ENCODE data around the gene SLC17A7.

Gene SLC17A7

GRCh38 chr19:49441210-49441959 is at the start of gene SLC17A7:
Gene SLC17A7, minus strand, starts transcription at chr19:49441527. Its CDS starts 148 bp downstream, at chr19:49441379.
- in situ Hi-C loops (cut with MboI; ENCODE audit: low pct_unique_long_range_greater_than_20kb, low sequenced_read_pairs, unreplicated experiment), result no loop called here
- peak; percentile 89 for DNase-seq (ENCODE audit: low spot score)
- TF ChIP-seq, protein P1, sequence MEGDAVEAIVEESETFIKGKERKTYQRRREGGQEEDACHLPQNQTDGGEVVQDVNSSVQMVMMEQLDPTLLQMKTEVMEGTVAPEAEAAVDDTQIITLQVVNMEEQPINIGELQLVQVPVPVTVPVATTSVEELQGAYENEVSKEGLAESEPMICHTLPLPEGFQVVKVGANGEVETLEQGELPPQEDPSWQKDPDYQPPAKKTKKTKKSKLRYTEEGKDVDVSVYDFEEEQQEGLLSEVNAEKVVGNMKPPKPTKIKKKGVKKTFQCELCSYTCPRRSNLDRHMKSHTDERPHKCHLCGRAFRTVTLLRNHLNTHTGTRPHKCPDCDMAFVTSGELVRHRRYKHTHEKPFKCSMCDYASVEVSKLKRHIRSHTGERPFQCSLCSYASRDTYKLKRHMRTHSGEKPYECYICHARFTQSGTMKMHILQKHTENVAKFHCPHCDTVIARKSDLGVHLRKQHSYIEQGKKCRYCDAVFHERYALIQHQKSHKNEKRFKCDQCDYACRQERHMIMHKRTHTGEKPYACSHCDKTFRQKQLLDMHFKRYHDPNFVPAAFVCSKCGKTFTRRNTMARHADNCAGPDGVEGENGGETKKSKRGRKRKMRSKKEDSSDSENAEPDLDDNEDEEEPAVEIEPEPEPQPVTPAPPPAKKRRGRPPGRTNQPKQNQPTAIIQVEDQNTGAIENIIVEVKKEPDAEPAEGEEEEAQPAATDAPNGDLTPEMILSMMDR (IDR thresholded peaks at IDR 0.05; ENCODE audit: extremely low read depth, insufficient read depth, missing control alignments), result no peak

DNA sequence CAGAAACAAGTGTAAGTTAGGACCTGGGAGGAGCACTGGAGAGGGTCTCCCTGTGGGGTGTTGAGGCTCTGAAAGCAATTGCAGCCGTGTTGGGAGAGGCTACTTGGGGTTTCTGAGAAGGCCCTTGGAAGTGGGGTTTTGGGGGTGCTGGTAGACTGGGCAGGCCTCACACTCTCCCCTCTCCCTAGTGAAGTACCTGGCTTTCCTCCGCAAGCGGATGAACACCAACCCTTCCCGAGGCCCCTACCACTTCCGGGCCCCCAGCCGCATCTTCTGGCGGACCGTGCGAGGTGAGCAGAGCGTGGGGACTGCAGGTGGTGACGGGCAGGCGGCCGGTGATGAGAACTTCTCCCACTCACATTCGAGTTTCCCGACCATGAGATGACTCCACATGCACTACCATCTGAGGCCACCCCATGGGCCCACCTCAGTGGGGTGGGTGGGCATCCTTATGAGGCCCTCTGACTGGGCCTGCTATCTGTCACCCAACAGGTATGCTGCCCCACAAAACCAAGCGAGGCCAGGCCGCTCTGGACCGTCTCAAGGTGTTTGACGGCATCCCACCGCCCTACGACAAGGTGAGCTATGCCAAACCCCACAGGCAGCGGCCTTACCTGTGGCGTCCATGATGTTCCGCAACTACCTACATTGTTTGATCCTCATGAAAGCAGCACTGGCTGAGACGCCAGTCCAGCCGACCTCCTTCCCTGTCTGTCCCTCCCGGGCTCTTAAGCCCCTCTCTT is 49.1 kb upstream of the SLC17A7 start:
- TF ChIP-seq, protein P1 (IDR thresholded peaks at IDR 0.05; ENCODE audit: extremely low read depth, insufficient read depth, missing control alignments), result no peak
- DNase-seq (ENCODE audit: low spot score), result no peak
- in situ Hi-C loops (cut with MboI; ENCODE audit: low pct_unique_long_range_greater_than_20kb, low sequenced_read_pairs, unreplicated experiment), result no loop called here

GRCh38 chr19:49489601-49490167 is 48.4 kb upstream of the SLC17A7 start:
- in situ Hi-C loops (cut with MboI; ENCODE audit: low pct_unique_long_range_greater_than_20kb, low sequenced_read_pairs, unreplicated experiment), result no loop called here
- DNase-seq (ENCODE audit: low spot score), result no peak
- TF ChIP-seq, protein P1 (IDR thresholded peaks at IDR 0.05; ENCODE audit: extremely low read depth, insufficient read depth, missing control alignments), result peak; percentile 38

GRCh38 chr19:49488863-49489537 is 47.7 kb upstream of the SLC17A7 start:
- TF ChIP-seq, protein P1 (IDR thresholded peaks at IDR 0.05; ENCODE audit: extremely low read depth, insufficient read depth, missing control alignments), result no peak
- in situ Hi-C loops (cut with MboI; ENCODE audit: low pct_unique_long_range_greater_than_20kb, low sequenced_read_pairs, unreplicated experiment), result no loop called here
- no peak for DNase-seq (ENCODE audit: low spot score)

DNA sequence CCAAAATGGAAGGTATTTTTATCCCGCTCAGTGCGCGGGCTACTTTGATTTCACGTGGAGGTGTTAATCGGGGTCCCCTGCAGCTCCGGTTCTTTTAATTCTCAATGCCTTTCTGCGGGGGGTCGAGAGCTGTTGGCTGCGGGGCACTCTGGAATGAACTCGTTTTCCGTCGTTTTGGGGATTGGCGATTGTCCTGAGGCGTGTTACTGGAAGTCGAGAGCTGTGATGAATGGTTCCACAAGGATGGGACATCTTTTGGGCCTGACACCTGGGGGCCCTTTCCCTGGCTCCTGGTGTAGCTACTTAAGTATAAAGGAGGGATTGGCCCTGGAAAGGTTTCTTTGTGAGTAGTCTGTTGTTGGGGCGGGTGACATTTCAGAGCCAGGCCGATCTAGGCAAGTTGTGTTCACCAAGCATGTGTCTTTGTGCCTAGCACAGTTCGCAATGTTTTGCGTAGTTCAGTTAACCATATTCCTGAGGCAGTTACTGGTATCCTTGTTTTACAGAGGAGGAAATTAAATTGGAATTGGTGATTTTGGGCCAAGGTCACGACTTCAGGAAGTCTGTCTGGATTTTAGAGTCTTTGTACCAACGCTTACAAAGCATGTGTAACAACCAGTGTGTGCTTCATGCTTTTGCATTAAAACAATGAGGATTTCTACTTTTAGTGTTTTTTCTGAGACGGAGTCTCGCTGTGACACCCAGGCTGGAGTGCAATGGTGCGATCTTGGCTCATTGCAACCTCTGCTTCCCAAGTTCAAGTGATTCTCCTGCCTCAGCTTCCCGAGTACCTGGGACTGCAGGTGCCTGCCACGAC is 46.9 kb upstream of the SLC17A7 start:
- TF ChIP-seq, protein P1 (IDR thresholded peaks at IDR 0.05; ENCODE audit: extremely low read depth, insufficient read depth, missing control alignments), result no peak
- in situ Hi-C loops (cut with MboI; ENCODE audit: low pct_unique_long_range_greater_than_20kb, low sequenced_read_pairs, unreplicated experiment), result no loop called here
- no peak for DNase-seq (ENCODE audit: low spot score)
